ENCODE measurements around the gene IFT52. TPM values are rescaled to one million over a fixed set of nuclear protein-coding genes. Genes with fewer than 3 reads are reported as not detected.

IFT52 gene
- polyA plus RNA-seq, 3 donors = 17.6 to 28.1 (median 24.1) TPM

- Mint-ChIP-seq H3K9me3 (peaks cover 0 to 2% (median 0%) of the 10 kb centered on the region in 7 donors), H3K36me3 (no peaks in the 10 kb centered on the region), H3K4me1 (peaks cover 6% of the 10 kb centered on the region), H3K27ac (no peak overlapping the region), H3K27me3 (ENCODE audit: low read depth in 3 of 3) (no peaks in the 10 kb centered on the region), H3K4me3 (no peak overlapping the region)
- no peaks in the 10 kb centered on the region for H3K79me2 ChIP-seq (ENCODE audit: insufficient read depth, low read length)
- no peaks in the 10 kb centered on the region for H3K27me3 ChIP-seq (ENCODE audit: control insufficient read depth in 2 of 2, insufficient read depth in 2 of 2, low read length in 2 of 2)
- H3K27ac ChIP-seq (ENCODE audit: low read depth in 1 of 2, low read length in 2 of 2) = no peak overlapping the region
- H3K36me3 ChIP-seq (replicated peaks in 1 of 2; ENCODE audit: control insufficient read depth in 1 of 2, insufficient read depth in 2 of 2, low read length in 2 of 2) = no peaks in the 10 kb centered on the region
- intact Hi-C loops (cut with micrococcal nuclease) = no loop called here
- 96% methylated on average over 3 of the region's 4 CpGs for WGBS (ENCODE audit: insufficient coverage)
- no peak overlapping the region for H3K9ac ChIP-seq (ENCODE audit: insufficient read depth, low read length, poor library complexity, severe bottlenecking)
- no peaks in the 10 kb centered on the region for H4K20me1 ChIP-seq (ENCODE audit: insufficient read depth, low read length)
- TF ChIP-seq CTCF (IDR thresholded peaks at IDR 0.05) = no peak
- no peaks in the 10 kb centered on the region for H3K4me1 ChIP-seq (ENCODE audit: control insufficient read depth in 1 of 2, insufficient read depth in 2 of 2, low read length in 2 of 2)
- no peak overlapping the region for H2AFZ ChIP-seq (ENCODE audit: insufficient read depth, low read depth, low read length, poor library complexity, severe bottlenecking)
- H3K4me2 ChIP-seq (replicated peaks; ENCODE audit: extremely low read depth, low read length, poor library complexity, severe bottlenecking) = no peak overlapping the region
- no peak for DNase-seq
- no peak overlapping the region for H3K4me3 ChIP-seq (replicated peaks in 1 of 3; ENCODE audit: low read depth in 2 of 3, low read length in 3 of 3)
- no peaks in the 10 kb centered on the region for H3K9me3 ChIP-seq (replicated peaks in 1 of 2; ENCODE audit: control insufficient read depth in 1 of 2, insufficient read depth in 1 of 2, low read length in 2 of 2)
These were observed 25.0 kb upstream of the IFT52 start for GRCh38 chr20:43565758-43566104.

GRCh38 chr20:43567477-43567876 is 23.3 kb upstream of the IFT52 start:
- no peak overlapping the region for H2AFZ ChIP-seq (ENCODE audit: insufficient read depth, low read depth, low read length, poor library complexity, severe bottlenecking)
- no peak overlapping the region for H3K9ac ChIP-seq (ENCODE audit: insufficient read depth, low read length, poor library complexity, severe bottlenecking)
- Mint-ChIP-seq H3K27me3 (ENCODE audit: low read depth in 3 of 3) (peaks cover 0 to 1% (median 1%) of the 10 kb centered on the region in 3 donors), H3K4me3 (no peak overlapping the region), H3K4me1 (peaks cover 6% of the 10 kb centered on the region), H3K9me3 (no peaks in the 10 kb centered on the region), H3K36me3 (no peaks in the 10 kb centered on the region), H3K27ac (no peak overlapping the region)
- 100% methylated on average over 2 of the region's 9 CpGs for WGBS (ENCODE audit: insufficient coverage)
- H3K27ac ChIP-seq (ENCODE audit: low read depth in 1 of 2, low read length in 2 of 2) = no peak overlapping the region
- peak in 1 of 3 donors; percentile 23 for DNase-seq
- TF ChIP-seq CTCF (IDR thresholded peaks at IDR 0.05) = no peak
- no peaks in the 10 kb centered on the region for H3K36me3 ChIP-seq (replicated peaks in 1 of 2; ENCODE audit: control insufficient read depth in 1 of 2, insufficient read depth in 2 of 2, low read length in 2 of 2)
- no peaks in the 10 kb centered on the region for H3K79me2 ChIP-seq (ENCODE audit: insufficient read depth, low read length)
- H3K9me3 ChIP-seq (replicated peaks in 1 of 2; ENCODE audit: control insufficient read depth in 1 of 2, insufficient read depth in 1 of 2, low read length in 2 of 2) = no peaks in the 10 kb centered on the region
- intact Hi-C loops (cut with micrococcal nuclease) = no loop called here
- no peak overlapping the region for H3K4me2 ChIP-seq (replicated peaks; ENCODE audit: extremely low read depth, low read length, poor library complexity, severe bottlenecking)
- no peaks in the 10 kb centered on the region for H4K20me1 ChIP-seq (ENCODE audit: insufficient read depth, low read length)
- no peak overlapping the region for H3K4me3 ChIP-seq (replicated peaks in 1 of 3; ENCODE audit: low read depth in 2 of 3, low read length in 3 of 3)
- no peaks in the 10 kb centered on the region for H3K4me1 ChIP-seq (ENCODE audit: control insufficient read depth in 1 of 2, insufficient read depth in 2 of 2, low read length in 2 of 2)
- no peaks in the 10 kb centered on the region for H3K27me3 ChIP-seq (ENCODE audit: control insufficient read depth in 2 of 2, insufficient read depth in 2 of 2, low read length in 2 of 2)

Measured in CD14-positive monocyte (primary cell).